HPDE6-E6E7 (cell line): ENCODE data around the gene ZFYVE21.

ENCODE experiments used
- DNase-seq: peaks from one replicate; pipeline ENCODE4 v3.0.0; 2011; ENCODE audit warnings: missing footprints; ENCODE audit errors: extremely low spot score

The ZFYVE21 gene

GRCh38 chr14:103692159-103692558 lies 23.5 kb upstream of the ZFYVE21 start:
- no peak for DNase-seq

- no peak for DNase-seq
These were observed 22.7 kb upstream of the ZFYVE21 start for GRCh38 chr14:103692871-103693270.

- no peak for DNase-seq
These were observed 22.1 kb upstream of the ZFYVE21 start for GRCh38 chr14:103693515-103693914.

GRCh38 chr14:103694572-103695026 lies 21.0 kb upstream of the ZFYVE21 start:
- no peak for DNase-seq

- no peak for DNase-seq
These were observed 20.1 kb upstream of the ZFYVE21 start for GRCh38 chr14:103695296-103696069.

GRCh38 chr14:103696070-103696402 lies 19.6 kb upstream of the ZFYVE21 start:
- DNase-seq = no peak

GRCh38 chr14:103696466-103697071 lies 19.0 kb upstream of the ZFYVE21 start:
- no peak for DNase-seq

GRCh38 chr14:103697206-103697602 lies 18.4 kb upstream of the ZFYVE21 start:
- DNase-seq = no peak

- no peak for DNase-seq
These were observed 17.8 kb upstream of the ZFYVE21 start for GRCh38 chr14:103697603-103698379.

GRCh38 chr14:103698380-103699260 lies 17.0 kb upstream of the ZFYVE21 start:
- no peak for DNase-seq

GRCh38 chr14:103699261-103699661 lies 16.3 kb upstream of the ZFYVE21 start:
- no peak for DNase-seq

GRCh38 chr14:103699901-103700752 lies 15.5 kb upstream of the ZFYVE21 start:
- no peak for DNase-seq

- no peak for DNase-seq
These were observed 14.7 kb upstream of the ZFYVE21 start for GRCh38 chr14:103700753-103701490.

GRCh38 chr14:103702095-103702494 lies 13.5 kb upstream of the ZFYVE21 start:
- no peak for DNase-seq

- no peak for DNase-seq
These were observed 12.8 kb upstream of the ZFYVE21 start for GRCh38 chr14:103702497-103703432.

GRCh38 chr14:103703433-103704385 lies 11.9 kb upstream of the ZFYVE21 start:
- DNase-seq = no peak

- no peak for DNase-seq
These were observed 10.9 kb upstream of the ZFYVE21 start for GRCh38 chr14:103704708-103705107.

- no peak for DNase-seq
These were observed 10.5 kb upstream of the ZFYVE21 start for GRCh38 chr14:103705118-103705503.
